Stimulated activated naive B cell treated with anti-CD40 and anti-IgM and Interleukin-4, amounts not matched to agents 10 μg/mL and 1 μg/mL and 100 μg/mL, for 72 hours (primary cell): ENCODE results near the gene PRSS8.
"Not testable (repeated sequence)": the region's sequence is repeated elsewhere in the genome, so short reads cannot be mapped to it uniquely, and the experiment has no call there.

Source experiments
- ATAC-seq, 2 donors: fragments of 150-1000 bp; cut with Tn5 transposase; replicated peaks; 2 replicates each; pipeline ENCODE4 v1.10.0; 2021; ENCODE audit warnings: moderate library complexity in 1 of 2
- DNase-seq: peaks from one replicate; pipeline ENCODE4 v3.0.0; 2021
- H3K27ac Mint-ChIP-seq: one replicate; pipeline ENCODE4 v1.8.0; 2022; ENCODE audit warnings: mild to moderate bottlenecking, mixed read lengths
- H3K27me3 Mint-ChIP-seq, 2 donors: one replicate each; pipeline ENCODE4 v1.8.0; 2022; ENCODE audit warnings: mixed read lengths in 2 of 2
- H3K36me3 Mint-ChIP-seq, 2 donors: one replicate each; pipeline ENCODE4 v1.8.0; 2022; ENCODE audit warnings: mixed read lengths in 2 of 2, mild to moderate bottlenecking in 1 of 2
- H3K4me1 Mint-ChIP-seq, 2 donors: one replicate each; pipeline ENCODE4 v1.8.0; 2022; ENCODE audit warnings: mixed read lengths in 2 of 2, mild to moderate bottlenecking in 1 of 2
- H3K4me3 Mint-ChIP-seq, 2 donors: one replicate each; pipeline ENCODE4 v1.8.0; 2022; ENCODE audit warnings: mild to moderate bottlenecking in 2 of 2, mixed read lengths in 2 of 2, moderate library complexity in 1 of 2
- H3K9me3 Mint-ChIP-seq, 2 donors: one replicate each; pipeline ENCODE4 v1.8.0; 2022; ENCODE audit warnings: mixed read lengths in 2 of 2, mild to moderate bottlenecking in 1 of 2

Gene PRSS8

DNA sequence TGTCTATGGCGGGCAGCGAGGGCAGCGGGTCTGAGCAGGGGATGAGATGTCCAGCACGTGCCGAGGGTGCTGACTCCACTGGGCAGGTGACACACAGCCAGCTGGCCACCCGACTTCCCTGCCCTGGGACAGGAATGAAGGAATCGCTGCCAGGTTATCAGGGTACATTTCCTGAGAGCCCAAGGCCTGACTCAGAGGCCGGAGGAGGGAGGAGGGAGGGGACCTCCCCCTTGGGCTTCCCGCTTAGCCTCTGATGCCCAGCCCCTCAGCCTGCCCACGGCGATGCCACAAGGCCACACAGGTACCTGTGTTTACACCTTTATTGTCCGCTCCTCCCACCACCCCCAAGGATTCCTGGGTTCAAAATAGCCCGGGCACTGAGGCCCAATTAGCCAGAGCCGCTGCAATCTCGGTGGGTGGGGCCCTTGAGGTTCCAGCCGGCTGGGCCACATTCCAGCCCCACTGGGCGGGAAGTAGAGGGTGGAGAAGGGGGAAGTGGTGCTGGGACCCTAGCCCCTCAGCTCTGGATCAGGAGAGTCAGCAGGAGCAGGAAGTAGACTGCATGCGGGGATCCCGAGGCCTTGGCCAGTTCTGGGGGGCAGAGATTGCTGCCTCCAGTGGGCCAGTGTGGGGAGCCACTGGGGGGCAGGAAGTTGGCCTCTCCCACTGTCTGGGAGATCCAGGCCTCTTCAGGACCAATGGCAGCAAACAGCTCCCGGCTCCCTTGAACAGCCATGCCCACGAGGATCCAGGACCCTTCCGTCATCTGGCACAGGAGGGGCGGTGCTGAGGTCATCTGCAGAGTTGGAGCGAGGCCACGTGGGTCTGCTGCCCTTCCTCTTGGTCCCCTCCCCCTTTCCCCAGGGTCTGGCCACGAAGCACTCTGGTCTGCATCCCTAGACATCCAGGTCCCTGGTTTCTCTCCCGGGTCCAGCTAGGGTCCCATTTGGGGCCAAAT is 3.4 kb upstream of the PRSS8 start:
- peaks cover 8% of the 10 kb centered on the region in 2 donors for H3K4me1 Mint-ChIP-seq
- DNase-seq, result no peak

DNA sequence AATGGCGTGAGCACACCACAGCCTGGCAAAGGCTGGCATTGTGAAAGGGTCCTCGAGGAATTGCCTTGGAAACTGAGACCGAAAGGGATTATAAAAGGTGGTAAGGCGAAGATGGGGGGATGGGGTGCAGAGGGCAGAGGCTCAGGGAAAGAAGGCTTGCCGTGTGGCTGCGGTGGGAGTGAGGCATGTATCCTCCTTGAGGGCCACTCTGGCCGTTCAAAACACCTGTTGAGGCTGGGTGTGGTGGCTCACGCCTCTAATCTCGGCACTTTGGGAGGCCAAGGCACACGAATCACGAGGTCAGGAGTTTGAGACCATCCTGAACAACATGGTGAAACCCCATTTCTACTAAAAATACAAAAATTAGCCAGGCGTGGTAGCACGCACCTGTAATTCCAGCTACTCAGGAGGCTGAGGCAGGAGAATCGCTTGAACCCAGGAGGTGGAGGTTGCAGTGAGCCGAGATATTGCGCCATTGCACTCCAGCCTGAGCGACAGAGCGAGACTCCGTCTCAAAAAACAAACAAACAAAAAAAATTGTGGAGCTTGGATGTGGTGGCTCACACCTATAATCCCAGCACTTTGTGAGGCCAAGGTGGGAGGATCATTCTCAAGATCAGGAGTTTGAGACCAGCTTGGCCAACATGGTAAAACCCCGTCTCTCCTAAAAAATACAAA is 1.4 kb upstream of the PRSS8 start:
- not testable (repeated sequence) for DNase-seq, H3K9me3 Mint-ChIP-seq, H3K27ac Mint-ChIP-seq, H3K4me1 Mint-ChIP-seq, H3K4me3 Mint-ChIP-seq, ATAC-seq, H3K27me3 Mint-ChIP-seq
- peaks cover 3 to 17% of the 10 kb centered on the region in 2 donors for H3K36me3 Mint-ChIP-seq

More for the DNA sequence above, 3.4 kb upstream of the PRSS8 start:
- Mint-ChIP-seq H3K27me3 (no peaks in the 10 kb centered on the region), H3K27ac (no peak overlapping the region), H3K36me3 (peaks cover 0 to 1% of the 10 kb centered on the region in 2 donors), H3K9me3 (no peaks in the 10 kb centered on the region), H3K4me3 (no peak overlapping the region)
- no peak for ATAC-seq

- H3K4me3 Mint-ChIP-seq, result no peak overlapping the region
- no peaks in the 10 kb centered on the region for H3K9me3 Mint-ChIP-seq
- peaks cover 0 to 2% of the 10 kb centered on the region in 2 donors for H3K4me1 Mint-ChIP-seq
- no peak for ATAC-seq
- H3K27ac Mint-ChIP-seq, result no peak overlapping the region
- no peaks in the 10 kb centered on the region for H3K27me3 Mint-ChIP-seq
- no peak for DNase-seq
- H3K36me3 Mint-ChIP-seq, result peaks cover 10 to 23% of the 10 kb centered on the region in 2 donors
These were observed 748 bp upstream of the PRSS8 start for GRCh38 chr16:31136287-31136662.

- H3K9me3 Mint-ChIP-seq, result no peaks in the 10 kb centered on the region
- H3K27ac Mint-ChIP-seq, result no peak overlapping the region
- H3K4me1 Mint-ChIP-seq, result peaks cover 0 to under 1% of the 10 kb centered on the region in 2 donors
- peaks cover 20 to 31% of the 10 kb centered on the region in 2 donors for H3K36me3 Mint-ChIP-seq
- no peak overlapping the region for H3K4me3 Mint-ChIP-seq
- ATAC-seq, result no peak
- H3K27me3 Mint-ChIP-seq, result no peaks in the 10 kb centered on the region
- no peak for DNase-seq
These were observed 647 bp downstream of the PRSS8 start for GRCh38 chr16:31134625-31135534.

DNA sequence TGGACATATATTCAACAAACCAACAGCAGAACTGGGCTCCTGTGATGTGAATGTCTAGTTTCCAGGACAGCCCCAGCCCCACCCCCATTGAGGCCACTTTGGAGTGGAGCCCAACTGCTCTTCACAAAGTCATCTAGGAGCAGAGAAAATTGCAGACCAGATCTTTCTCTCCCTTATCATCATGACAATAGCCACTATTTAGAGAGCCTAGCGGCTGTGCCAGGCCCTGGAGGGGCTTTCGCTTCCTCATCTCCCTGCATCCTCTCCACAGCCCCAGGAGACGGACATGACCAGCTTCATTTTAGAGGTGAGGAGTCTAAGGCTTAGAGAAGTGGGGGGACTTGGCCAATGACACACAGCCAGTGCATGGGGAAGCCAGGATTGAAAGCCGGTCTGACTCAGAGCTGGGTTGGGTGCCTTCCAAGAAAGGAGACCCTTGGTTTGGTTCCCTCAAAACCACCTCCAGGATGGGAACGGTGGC is 1.4 kb downstream of the PRSS8 start:
- Mint-ChIP-seq H3K36me3 (peaks cover 22 to 31% of the 10 kb centered on the region in 2 donors), H3K4me3 (no peak overlapping the region), H3K9me3 (no peaks in the 10 kb centered on the region), H3K4me1 (peaks cover 0 to 1% of the 10 kb centered on the region in 2 donors), H3K27me3 (no peaks in the 10 kb centered on the region), H3K27ac (no peak overlapping the region)
- DNase-seq (no peak), ATAC-seq (no peak)

- Mint-ChIP-seq H3K36me3 (peaks cover 22 to 31% of the 10 kb centered on the region in 2 donors), H3K4me1 (peaks cover 1 to 6% of the 10 kb centered on the region in 2 donors), H3K27me3 (no peaks in the 10 kb centered on the region), H3K9me3 (no peaks in the 10 kb centered on the region), H3K27ac (peak overlapping the region; percentile 10), H3K4me3 (no peak overlapping the region)
- ATAC-seq, result no peak
- DNase-seq, result no peak
These were observed 2.5 kb downstream of the PRSS8 start for GRCh38 chr16:31133046-31133501.

DNA sequence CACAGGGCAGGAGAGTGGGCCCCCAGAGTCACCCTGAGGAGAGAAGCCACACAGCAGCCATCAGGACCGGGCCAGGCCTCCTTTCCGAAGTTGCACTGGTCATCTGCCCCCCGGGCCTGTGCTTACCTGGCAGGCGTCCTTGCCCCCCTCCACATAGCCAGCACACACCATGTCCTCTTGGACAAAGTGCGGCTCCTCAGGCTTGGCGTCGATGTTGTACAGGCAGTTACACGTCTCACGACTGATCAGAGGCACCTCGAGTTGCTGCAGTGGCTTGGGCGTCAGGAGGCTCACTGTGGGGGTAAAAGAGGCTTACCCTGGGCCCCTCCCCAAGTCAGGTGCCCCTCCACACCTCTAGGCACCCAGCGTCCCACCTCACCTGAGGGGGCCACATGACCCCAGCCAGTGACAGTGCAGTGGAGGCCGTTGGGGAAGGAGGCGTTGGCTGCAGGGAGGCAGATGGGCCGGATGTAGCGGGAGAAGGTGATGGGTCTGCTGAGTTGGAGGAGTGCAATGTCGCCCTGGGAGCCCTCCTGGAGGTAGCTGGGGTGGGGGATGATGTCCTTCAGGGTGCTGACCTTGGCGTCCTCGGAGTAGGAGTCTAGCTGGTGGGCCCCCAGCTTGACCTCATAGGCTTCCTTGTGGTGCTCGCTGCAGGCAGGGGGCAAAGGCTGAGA is 3.1 kb downstream of the PRSS8 start:
- Mint-ChIP-seq H3K4me3 (no peak overlapping the region), H3K27me3 (no peaks in the 10 kb centered on the region), H3K9me3 (no peaks in the 10 kb centered on the region), H3K36me3 (peaks cover 28 to 37% of the 10 kb centered on the region in 2 donors), H3K27ac (no peak overlapping the region), H3K4me1 (peaks cover 1 to 6% of the 10 kb centered on the region in 2 donors)
- no peak for ATAC-seq
- DNase-seq, result no peak

DNA sequence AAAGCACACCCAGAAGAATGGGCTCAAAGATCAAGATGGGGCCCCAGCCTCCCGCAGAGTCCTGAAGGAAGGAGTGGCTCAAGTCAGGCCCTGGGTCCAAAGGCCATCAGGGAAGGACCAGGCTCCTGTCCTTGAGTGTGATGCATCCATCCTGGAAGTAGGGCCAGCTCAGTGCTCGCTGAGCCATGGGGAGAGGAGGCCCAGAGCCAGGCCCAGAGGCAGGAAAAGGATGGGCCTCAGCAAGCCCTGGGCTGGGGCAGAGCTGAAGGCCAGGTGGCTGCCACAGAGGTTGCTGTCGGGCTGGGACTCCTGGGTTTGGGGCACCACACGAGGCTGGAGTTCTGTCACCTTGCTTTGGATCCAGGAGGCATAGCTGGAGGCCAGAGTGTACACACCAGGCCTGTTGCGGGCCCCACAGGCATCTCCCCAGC is 3.7 kb downstream of the PRSS8 start:
- Mint-ChIP-seq H3K27me3 (no peaks in the 10 kb centered on the region), H3K4me1 (peaks cover 1 to 6% of the 10 kb centered on the region in 2 donors), H3K4me3 (no peak overlapping the region), H3K27ac (peak overlapping the region; percentile 42), H3K36me3 (peaks cover 33 to 43% of the 10 kb centered on the region in 2 donors), H3K9me3 (no peaks in the 10 kb centered on the region)
- ATAC-seq (no peak), DNase-seq (no peak)

DNA sequence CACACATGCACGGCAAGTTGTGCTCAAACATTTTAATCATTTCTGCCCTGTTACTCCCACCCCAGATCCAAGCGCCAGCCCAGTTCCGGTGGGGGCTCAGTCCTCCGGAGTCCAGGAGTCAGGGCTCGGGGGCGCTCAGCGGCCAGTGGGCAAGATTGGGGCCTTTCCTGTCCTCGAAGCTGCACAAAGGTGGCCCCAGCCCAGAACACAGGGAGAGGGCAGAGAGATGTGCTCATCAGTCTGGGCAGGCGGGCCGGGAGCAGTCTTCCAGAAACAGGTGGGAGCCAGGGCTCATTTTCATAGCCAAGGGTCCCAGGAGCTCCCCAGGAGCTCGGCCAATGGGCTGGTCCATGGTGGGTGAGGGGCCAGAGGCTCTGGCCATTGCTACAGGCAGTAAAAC is 4.1 kb downstream of the PRSS8 start:
- Mint-ChIP-seq H3K9me3 (no peaks in the 10 kb centered on the region), H3K27me3 (no peaks in the 10 kb centered on the region), H3K27ac (no peak overlapping the region), H3K4me1 (peaks cover 1 to 6% of the 10 kb centered on the region in 2 donors), H3K36me3 (peaks cover 35 to 45% of the 10 kb centered on the region in 2 donors), H3K4me3 (no peak overlapping the region)
- ATAC-seq (no peak), DNase-seq (no peak)

DNA sequence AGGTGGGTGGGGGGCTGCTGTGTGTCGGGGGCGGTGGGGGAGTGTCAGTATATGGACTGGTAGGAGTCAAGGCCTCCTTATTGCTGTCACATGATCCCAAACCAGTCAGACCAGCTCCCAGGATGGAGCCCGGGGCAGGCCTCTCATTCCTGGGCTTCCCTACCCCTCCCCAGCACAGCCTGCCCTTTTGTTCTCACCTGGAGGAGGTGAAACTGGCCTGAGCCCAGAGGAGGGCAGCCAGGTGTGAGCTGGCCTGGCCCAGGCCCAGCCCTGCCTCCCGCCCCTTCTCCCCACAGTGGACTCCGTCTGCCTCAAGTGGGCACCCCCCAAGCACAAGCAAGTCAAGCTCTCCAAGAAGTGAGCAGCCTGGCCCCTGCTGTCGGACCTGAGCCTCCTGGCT is 4.6 kb downstream of the PRSS8 start:
- Mint-ChIP-seq H3K27ac (no peak overlapping the region), H3K27me3 (no peaks in the 10 kb centered on the region), H3K36me3 (peaks cover 40 to 50% of the 10 kb centered on the region in 2 donors), H3K9me3 (no peaks in the 10 kb centered on the region), H3K4me1 (peaks cover 1 to 6% of the 10 kb centered on the region in 2 donors), H3K4me3 (no peak overlapping the region)
- ATAC-seq (no peak), DNase-seq (no peak)

- Mint-ChIP-seq H3K27ac (no peak overlapping the region), H3K9me3 (no peaks in the 10 kb centered on the region), H3K36me3 (peaks cover 45 to 53% of the 10 kb centered on the region in 2 donors), H3K4me3 (no peak overlapping the region), H3K27me3 (no peaks in the 10 kb centered on the region), H3K4me1 (peaks cover 1 to 6% of the 10 kb centered on the region in 2 donors)
- no peak for ATAC-seq
- no peak for DNase-seq
These were observed 5.1 kb downstream of the PRSS8 start for GRCh38 chr16:31130336-31130891.

DNA sequence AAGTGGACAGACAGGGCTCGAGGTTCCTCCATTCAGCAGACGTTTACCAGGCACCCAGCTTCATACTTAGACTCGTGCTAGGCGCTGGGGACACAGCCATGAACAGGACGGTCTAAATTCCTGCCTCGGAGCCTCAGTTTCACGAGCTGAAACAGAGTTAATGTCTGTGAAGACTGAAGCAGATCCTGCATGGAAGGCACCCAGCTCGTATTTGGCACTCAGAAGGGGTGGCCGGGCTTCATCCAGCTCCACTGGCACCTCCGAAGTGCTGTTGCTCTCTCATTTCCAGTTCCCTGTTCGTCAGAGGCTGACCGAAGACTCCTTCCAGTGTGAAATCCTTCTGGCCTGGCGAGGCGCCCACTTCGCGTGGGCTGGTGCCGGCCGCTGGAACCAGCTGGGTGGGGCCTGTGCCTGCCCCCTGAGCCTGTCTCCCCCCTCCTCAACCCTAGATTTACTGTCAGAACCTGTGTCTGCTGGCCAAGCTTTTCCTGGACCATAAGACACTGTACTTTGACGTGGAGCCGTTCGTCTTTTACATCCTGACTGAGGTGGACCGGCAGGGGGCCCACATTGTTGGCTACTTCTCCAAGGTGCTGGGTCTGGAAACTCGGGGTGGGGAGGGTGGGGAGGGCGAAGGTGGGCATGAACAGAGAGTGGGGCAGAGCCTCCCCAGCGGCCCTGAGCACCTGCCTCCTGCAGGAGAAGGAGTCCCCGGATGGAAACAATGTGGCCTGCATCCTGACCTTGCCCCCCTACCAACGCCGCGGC is 5.8 kb downstream of the PRSS8 start:
- peaks cover 45 to 53% of the 10 kb centered on the region in 2 donors for H3K36me3 Mint-ChIP-seq
- ATAC-seq (no peak), DNase-seq (no peak)
- H3K4me1 Mint-ChIP-seq, result peaks cover 1 to 6% of the 10 kb centered on the region in 2 donors
- H3K27me3 Mint-ChIP-seq, result no peaks in the 10 kb centered on the region
- H3K9me3 Mint-ChIP-seq, result no peaks in the 10 kb centered on the region
- no peak overlapping the region for H3K4me3 Mint-ChIP-seq
- H3K27ac Mint-ChIP-seq, result no peak overlapping the region
